H9 (cell line): Measurements from ENCODE around the gene CALHM3. TPM values are rescaled to one million over a fixed set of nuclear protein-coding genes. Genes with fewer than 3 reads are reported as not detected.

Experiments
- DNase-seq: peaks from one replicate; pipeline ENCODE4 v3.0.0-alpha.2; 2017
- H2AFZ ChIP-seq: one replicate; pipeline ENCODE4 v1.6.1; 2013; ENCODE audit warnings: mild to moderate bottlenecking, low read length, control low read depth, moderate library complexity
- H2AK5ac ChIP-seq: 2 replicates; pipeline ENCODE4 v1.6.1; 2013; ENCODE audit warnings: low read length, control low read depth, mixed read lengths; ENCODE audit not compliant: insufficient read length
- H2BK120ac ChIP-seq: one replicate; pipeline ENCODE4 v1.6.1; 2013; ENCODE audit warnings: low read depth, mild to moderate bottlenecking, low read length, control low read depth, inconsistent platforms; ENCODE audit not compliant: poor library complexity, severe bottlenecking
- H2BK12ac ChIP-seq: 2 replicates; pipeline ENCODE4 v1.6.1; 2013; ENCODE audit warnings: low read length, control low read depth, mixed read lengths, low read depth; ENCODE audit not compliant: insufficient read length
- H2BK15ac ChIP-seq: 2 replicates; pipeline ENCODE4 v1.6.1; 2013; ENCODE audit warnings: low read depth, low read length, control low read depth
- H2BK20ac ChIP-seq: one replicate; pipeline ENCODE4 v1.6.1; 2013; ENCODE audit warnings: low read depth, mild to moderate bottlenecking, low read length, control low read depth, inconsistent platforms; ENCODE audit not compliant: poor library complexity, severe bottlenecking
- H2BK5ac ChIP-seq: 2 replicates; pipeline ENCODE4 v1.6.1; 2013; ENCODE audit warnings: low read length, control low read depth, mixed read lengths; ENCODE audit not compliant: insufficient read length
- H3K14ac ChIP-seq: 2 replicates; pipeline ENCODE4 v1.6.1; 2013; ENCODE audit warnings: low read length, control low read depth; ENCODE audit not compliant: insufficient read depth
- H3K18ac ChIP-seq: 2 replicates; pipeline ENCODE4 v1.6.1; 2013; ENCODE audit warnings: low read depth, mild to moderate bottlenecking, mixed read lengths, low read length, control low read depth; ENCODE audit not compliant: insufficient read length
- H3K23ac ChIP-seq: 2 replicates; pipeline ENCODE4 v1.6.1; 2013; ENCODE audit warnings: low read length, control low read depth, mixed read lengths, low read depth; ENCODE audit not compliant: insufficient read length
- H3K23me2 ChIP-seq: 2 replicates; pipeline ENCODE4 v1.6.1; 2013; ENCODE audit warnings: low read depth, mild to moderate bottlenecking, mixed read lengths, low read length, control low read depth; ENCODE audit not compliant: insufficient read length, poor library complexity, severe bottlenecking
- H3K27ac ChIP-seq: 2 replicates; pipeline ENCODE4 v1.5.1; 2013; ENCODE audit warnings: low read length, control low read depth, mixed read lengths, low read depth; ENCODE audit not compliant: insufficient read length
- H3K27me3 ChIP-seq: 2 replicates; pipeline ENCODE4 v1.6.1; 2013; ENCODE audit warnings: low read length, control low read depth, inconsistent platforms; ENCODE audit not compliant: insufficient read depth
- H3K4ac ChIP-seq: 2 replicates; pipeline ENCODE4 v1.6.1; 2013; ENCODE audit warnings: low read depth, mild to moderate bottlenecking, control low read depth, inconsistent platforms, low read length, moderate library complexity
- H3K4me1 ChIP-seq: 2 replicates; pipeline ENCODE4 v1.6.1; 2013; ENCODE audit warnings: low read length, control low read depth, inconsistent platforms; ENCODE audit not compliant: insufficient read depth
- H3K4me2 ChIP-seq: 2 replicates; pipeline ENCODE4 v1.6.1; 2013; ENCODE audit warnings: low read length, control low read depth, mixed read lengths; ENCODE audit not compliant: insufficient read length, insufficient read depth
- H3K56ac ChIP-seq: 2 replicates; pipeline ENCODE4 v1.6.1; 2013; ENCODE audit warnings: low read depth, mild to moderate bottlenecking, mixed read lengths, low read length, control low read depth; ENCODE audit not compliant: insufficient read length
- H3K79me1 ChIP-seq: 2 replicates; pipeline ENCODE4 v1.6.1; 2013; ENCODE audit warnings: low read depth, mild to moderate bottlenecking, moderate library complexity, low read length, control low read depth, inconsistent platforms; ENCODE audit not compliant: insufficient read depth, poor library complexity, severe bottlenecking
- H3K79me2 ChIP-seq: 2 replicates; pipeline ENCODE4 v1.6.1; 2013; ENCODE audit warnings: low read length, control low read depth, inconsistent platforms; ENCODE audit not compliant: insufficient read depth
- H3K9ac ChIP-seq: 2 replicates; pipeline ENCODE4 v1.6.1; 2013; ENCODE audit warnings: low read length, control low read depth, mixed read lengths; ENCODE audit not compliant: insufficient read length; ENCODE audit errors: extremely low read depth
- H3K9me3 ChIP-seq: one replicate; pipeline ENCODE4 v1.6.1; 2013; ENCODE audit warnings: low read depth, low read length, inconsistent platforms; ENCODE audit not compliant: control insufficient read depth
- H3T11ph ChIP-seq: one replicate; pipeline ENCODE4 v1.6.1; 2013; ENCODE audit warnings: mild to moderate bottlenecking, low read length, control low read depth, inconsistent platforms
- H4K20me1 ChIP-seq: one replicate; pipeline ENCODE4 v1.6.1; 2013; ENCODE audit not compliant: control insufficient read depth, insufficient read length, insufficient read depth
- H4K5ac ChIP-seq: 2 replicates; pipeline ENCODE4 v1.6.1; 2013; ENCODE audit warnings: low read depth, mild to moderate bottlenecking, mixed read lengths, low read length, control low read depth; ENCODE audit not compliant: insufficient read length
- H4K8ac ChIP-seq: replicated peaks from 2 replicates; pipeline ENCODE4 v1.6.1; 2013; ENCODE audit warnings: low read length, control low read depth, mixed read lengths, low read depth; ENCODE audit not compliant: insufficient read length
- H4K91ac ChIP-seq: 2 replicates; pipeline ENCODE4 v1.6.1; 2013; ENCODE audit warnings: low read depth, mild to moderate bottlenecking, moderate library complexity, mixed read lengths, low read length, control low read depth; ENCODE audit not compliant: insufficient read length
- H3K27ac Mint-ChIP-seq, 3 experiments: 2 replicates in 2 of 3; 3 replicates in 1 of 3; pipeline ENCODE4 v1.8.0; 2020 to 2021; ENCODE audit warnings: mixed read lengths in 3 of 3, mild to moderate bottlenecking in 1 of 3, moderate library complexity in 1 of 3
- H3K27me3 Mint-ChIP-seq: 2 replicates; pipeline ENCODE4 v1.8.0; 2021; ENCODE audit warnings: low read depth, mild to moderate bottlenecking, moderate library complexity, mixed read lengths
- H3K36me3 Mint-ChIP-seq, 3 experiments: 2 replicates in 2 of 3; 3 replicates in 1 of 3; pipeline ENCODE4 v1.8.0; 2020 to 2021; ENCODE audit warnings: low read depth in 3 of 3, mixed read lengths in 3 of 3; ENCODE audit not compliant: insufficient read depth in 1 of 3
- H3K4me1 Mint-ChIP-seq, 2 experiments: 2 replicates each; pipeline ENCODE4 v1.8.0; 2020; ENCODE audit warnings: mixed read lengths in 2 of 2
- H3K4me3 Mint-ChIP-seq, 2 experiments: 2 replicates in 1 of 2; 3 replicates in 1 of 2; pipeline ENCODE4 v1.8.0; 2020 to 2021; ENCODE audit warnings: mild to moderate bottlenecking in 2 of 2, mixed read lengths in 2 of 2, moderate library complexity in 1 of 2
- H3K9me3 Mint-ChIP-seq, 2 experiments: 2 replicates in 1 of 2; 3 replicates in 1 of 2; pipeline ENCODE4 v1.8.0; 2020; ENCODE audit warnings: mild to moderate bottlenecking in 2 of 2, mixed read lengths in 2 of 2, moderate library complexity in 1 of 2
- WGBS: extraction: QIAGEN DNeasy Blood & Tissue Kit; methylation state at CpG from one replicate; pipeline ENCODE4 v1.1.7; 2013; ENCODE audit warnings: missing lambda C conversion rate, low lambda C conversion rate, mixed read lengths; ENCODE audit not compliant: insufficient read length; ENCODE audit errors: extremely low coverage; 5-methylcytosine and 5-hydroxymethylcytosine counted together
- total RNA-seq: library from RNA; stranded (reverse); gene quantifications from 2 replicates; pipeline ENCODE4 v1.2.1, GENCODE V29; 2021
- TF ChIP-seq, protein P1 (sequence below): fragments of 200-600 bp; sonication (generic); conservative IDR thresholded peaks from 3 replicates; pipeline ENCODE4 v1.8.0; 2021; ENCODE audit warnings: antibody characterized with exemption, mild to moderate bottlenecking

CALHM3 gene
- total RNA-seq, 1 experiment from 2014 or later: not detected

DNA sequence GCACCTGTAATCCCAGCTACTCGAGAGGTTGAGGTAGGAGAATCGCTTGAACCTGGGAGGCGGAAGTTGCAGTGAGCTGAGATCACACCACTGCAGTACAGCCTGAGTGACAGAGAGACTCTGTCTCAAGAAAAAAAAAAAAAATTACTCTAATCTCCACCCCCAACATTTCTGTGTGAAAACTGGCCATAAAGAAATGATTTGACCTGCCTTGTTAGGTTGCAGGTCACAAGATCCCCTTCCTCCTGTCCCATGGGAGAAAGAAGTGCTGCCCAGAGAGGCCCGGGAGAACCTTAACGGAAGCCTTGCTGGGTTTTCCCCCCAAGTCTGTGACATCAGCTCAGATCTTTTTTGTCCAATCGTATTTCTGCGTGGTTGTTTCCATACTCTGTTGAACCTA, 11.6 kb downstream of the CALHM3 start:
- no peak overlapping the region for H2AK5ac ChIP-seq
- no peak overlapping the region for H3K4me2 ChIP-seq
- no peak overlapping the region for H3K9ac ChIP-seq
- H4K8ac ChIP-seq: no peak overlapping the region
- H3K23me2 ChIP-seq: no peaks in the 10 kb centered on the region
- H3K27ac ChIP-seq: no peak overlapping the region
- H3K18ac ChIP-seq: no peak overlapping the region
- Mint-ChIP-seq H3K9me3 (no peaks in the 10 kb centered on the region), H3K27me3 (peaks cover 9% of the 10 kb centered on the region), H3K36me3 (no peaks in the 10 kb centered on the region), H3K4me3 (no peak overlapping the region), H3K27ac (no peak overlapping the region), H3K4me1 (peaks cover 14 to 15% of the 10 kb centered on the region in 2 experiments)
- H2BK120ac ChIP-seq: no peak overlapping the region
- no peak overlapping the region for H2BK15ac ChIP-seq
- no peak overlapping the region for H4K5ac ChIP-seq
- no peak overlapping the region for H3K14ac ChIP-seq
- H4K20me1 ChIP-seq: no peaks in the 10 kb centered on the region
- no peak overlapping the region for H3K56ac ChIP-seq
- H2BK5ac ChIP-seq: no peak overlapping the region
- TF ChIP-seq, protein P1, sequence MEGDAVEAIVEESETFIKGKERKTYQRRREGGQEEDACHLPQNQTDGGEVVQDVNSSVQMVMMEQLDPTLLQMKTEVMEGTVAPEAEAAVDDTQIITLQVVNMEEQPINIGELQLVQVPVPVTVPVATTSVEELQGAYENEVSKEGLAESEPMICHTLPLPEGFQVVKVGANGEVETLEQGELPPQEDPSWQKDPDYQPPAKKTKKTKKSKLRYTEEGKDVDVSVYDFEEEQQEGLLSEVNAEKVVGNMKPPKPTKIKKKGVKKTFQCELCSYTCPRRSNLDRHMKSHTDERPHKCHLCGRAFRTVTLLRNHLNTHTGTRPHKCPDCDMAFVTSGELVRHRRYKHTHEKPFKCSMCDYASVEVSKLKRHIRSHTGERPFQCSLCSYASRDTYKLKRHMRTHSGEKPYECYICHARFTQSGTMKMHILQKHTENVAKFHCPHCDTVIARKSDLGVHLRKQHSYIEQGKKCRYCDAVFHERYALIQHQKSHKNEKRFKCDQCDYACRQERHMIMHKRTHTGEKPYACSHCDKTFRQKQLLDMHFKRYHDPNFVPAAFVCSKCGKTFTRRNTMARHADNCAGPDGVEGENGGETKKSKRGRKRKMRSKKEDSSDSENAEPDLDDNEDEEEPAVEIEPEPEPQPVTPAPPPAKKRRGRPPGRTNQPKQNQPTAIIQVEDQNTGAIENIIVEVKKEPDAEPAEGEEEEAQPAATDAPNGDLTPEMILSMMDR: no peak
- no peaks in the 10 kb centered on the region; the same call in 1 of the 2 replicates for H3K4me1 ChIP-seq
- no CpG with 5 or more reads among the region's 7 CpGs for WGBS
- no peak overlapping the region for H3K23ac ChIP-seq
- no peaks in the 10 kb centered on the region for H3K9me3 ChIP-seq
- no peak for DNase-seq
- no peak overlapping the region for H2BK20ac ChIP-seq
- no peak overlapping the region for H2BK12ac ChIP-seq
- no peaks in the 10 kb centered on the region for H3K27me3 ChIP-seq
- H3K79me1 ChIP-seq: no peaks in the 10 kb centered on the region
- H2AFZ ChIP-seq: no peak overlapping the region
- no peak overlapping the region for H3T11ph ChIP-seq
- H3K79me2 ChIP-seq: no peaks in the 10 kb centered on the region
- no peak overlapping the region for H3K4ac ChIP-seq
- H4K91ac ChIP-seq: no peak overlapping the region
